Heart right ventricle (tissue), 16 donors: ENCODE measurements around the gene PPY. TPM values are rescaled to one million over a fixed set of nuclear protein-coding genes. Genes with fewer than 3 reads are reported as not detected.
"Not testable (repeated sequence)": the region's sequence is repeated elsewhere in the genome, so short reads cannot be mapped to it uniquely, and the experiment has no call there.

ENCODE experiments used
- ATAC-seq, 8 donors: fragments of 200-7000 bp; cut with Tn5 transposase; one replicate each; pipeline ENCODE4 v1.9.1; 2020; ENCODE audit warnings: mild to moderate bottlenecking in 8 of 8, moderate library complexity in 8 of 8, moderate number of reproducible peaks in 1 of 8
- DNase-seq, 2 donors: peaks; one replicate each; pipeline ENCODE4 v3.0.0-alpha.2; 2020
- H3K27ac ChIP-seq, 10 donors: fragments of 200-600 bp; sonication (generic) in 2 of 10; one replicate each; pipeline versions ENCODE4 v1.5.0 to v1.8.0; 2020 to 2022; ENCODE audit warnings: mild to moderate bottlenecking in 3 of 10
- H3K27me3 ChIP-seq, 7 donors: fragments of 200-600 bp; one replicate each; pipeline ENCODE4 v1.8.0; 2021 to 2022; ENCODE audit warnings: mild to moderate bottlenecking in 2 of 7
- H3K36me3 ChIP-seq, 9 donors: fragments of 200-600 bp; sonication (generic) in 1 of 9; one replicate each; pipeline versions ENCODE4 v1.5.0 to v1.8.0; 2020 to 2022; ENCODE audit warnings: mild to moderate bottlenecking in 2 of 9
- H3K4me1 ChIP-seq, 9 donors: fragments of 200-600 bp; sonication (generic) in 1 of 9; one replicate each; pipeline versions ENCODE4 v1.5.0 to v1.8.0; 2020 to 2022; ENCODE audit warnings: mild to moderate bottlenecking in 4 of 9
- H3K4me3 ChIP-seq, 10 donors: fragments of 200-600 bp; sonication (generic) in 2 of 10; one replicate each; pipeline versions ENCODE4 v1.5.0 to v1.8.0; 2020 to 2022; ENCODE audit warnings: mild to moderate bottlenecking in 7 of 10, moderate library complexity in 2 of 10
- H3K9me3 ChIP-seq, 11 donors: fragments of 200-600 bp in 10 of 11; sonication (generic) in 2 of 11; one replicate each; pipeline versions ENCODE4 v1.5.0 to v1.8.0; 2013 to 2022; ENCODE audit warnings: mild to moderate bottlenecking in 2 of 11, control low read depth in 1 of 11, moderate library complexity in 1 of 11
- CTCF ChIP-seq, 9 donors: fragments of 200-600 bp; sonication (generic) in 2 of 9; IDR thresholded peaks; one replicate each; pipeline versions ENCODE4 v1.5.0 to v1.8.0; 2021 to 2022; ENCODE audit warnings: antibody characterized with exemption in 9 of 9, mild to moderate bottlenecking in 5 of 9, moderate library complexity in 1 of 9
- WGBS, 2 donors: extraction: QIAGEN DNeasy Blood & Tissue Kit; methylation state at CpG; one replicate each; pipeline ENCODE4 v1.1.7; 2013; ENCODE audit warnings: inconsistent platforms in 1 of 2; 5-methylcytosine and 5-hydroxymethylcytosine counted together
- intact Hi-C, 10 donors: fragments of 100-400 bp; cut with DNase I; formaldehyde crosslinking; loops; one replicate each; pipeline versions ENCODE4 v1.11.1 to v1.14.2; 2022
- polyA plus RNA-seq, 2 donors: library from polyadenylated mRNA; stranded (reverse); fragments of 200-250 nt; gene quantifications; one replicate each; pipeline ENCODE4 v1.2.3, GENCODE V29; 2013
- total RNA-seq, 10 donors: library from RNA; stranded (reverse); fragmentation: NEBNext Ultra II Directional in 3 of 10; extraction: Animal tissue kit (Norgen Biotek cat#: 25700) in 3 of 10; gene quantifications; one replicate each; pipeline versions ENCODE4 v1.2.1 to v1.2.4, GENCODE V29; 2021 to 2023
- donor health status: Arrhythmogenic right ventricular cardiomyopathy.
- donor health status: ischemic (EF 13 %, LVEDD 7.1; RV severe dilation, severe dysfunction).
- donor health status: healthy with polysubstance abuse.
- donor health status: DM: no; HTN: yes; CAD: no.
- donor health status: DM: no; HTN: no; CAD: no.
- donor health status: ischemic (EF 25% LVEDD 6.9; RV normal size, moderate dysfunction).
- donor health status: ischemic (EF 25% LVEDD 5.7; RV mildly dilated, moderate dysfunction).
- donor health status: healthy.
- donor health status: DM: yes; HTN: yes; CAD: no.
- donor health status: Ischemic cardiomyopathy.
- donor health status: ischemic (EF 35%, LVEDD 5.7; RV mildly dilated, moderate dysfunction).
- donor health status: nonischemic (EF 11% LVEDD 7.7; RV severe dilation, severe dysfunction).
- donor health status: DM: yes; HTN: yes; CAD: no.
- donor health status: PGD.
- donor health status: ischemic (EF 29% LVEDD 5.4; RV normal size, mild dysfunction).
- donor health status: nonischemic (EF 23%, LVEDD 6.1; RV moderate dilation, normal function).

PPY gene
- total and polyA plus RNA-seq, 12 donors = not detected

- no peak overlapping the region for H3K4me3 ChIP-seq
- H3K9me3 ChIP-seq = no peaks in the 10 kb centered on the region
- no peak overlapping the region for H3K27ac ChIP-seq
- DNase-seq (no peak), ATAC-seq (no peak)
- WGBS, 2 donors = 79 to 81% methylated on average over 2 of the region's 2 CpGs
- intact Hi-C loops = no loop called here
- TF ChIP-seq CTCF (IDR thresholded peaks at IDR 0.05) = no peak
- no peaks in the 10 kb centered on the region for H3K4me1 ChIP-seq
- peaks cover 0 to 40% (median 18%) of the 10 kb centered on the region in 7 donors for H3K27me3 ChIP-seq
- no peaks in the 10 kb centered on the region for H3K36me3 ChIP-seq
Measured at GRCh38 chr17:43961954-43962353, 19.7 kb upstream of the PPY start.

- 94 to 97% methylated on average over 6 of the region's 6 CpGs for WGBS, 2 donors
- ATAC-seq = not testable (repeated sequence)
- peaks cover 0 to 43% (median 16%) of the 10 kb centered on the region in 7 donors for H3K27me3 ChIP-seq
Measured at GRCh38 chr17:43961292-43961691, 19.0 kb upstream of the PPY start.

GRCh38 chr17:43958748-43959352, 16.6 kb upstream of the PPY start:
- ATAC-seq = no peak
- DNase-seq = no peak
- H3K27ac ChIP-seq = no peak overlapping the region
- no peaks in the 10 kb centered on the region for H3K4me1 ChIP-seq
- peaks cover 0 to 57% (median 24%) of the 10 kb centered on the region in 7 donors for H3K27me3 ChIP-seq
- no peak overlapping the region for H3K4me3 ChIP-seq
- H3K9me3 ChIP-seq = no peaks in the 10 kb centered on the region
- intact Hi-C loops = no loop called here
- no peak for TF ChIP-seq CTCF (IDR thresholded peaks at IDR 0.05)
- no peaks in the 10 kb centered on the region for H3K36me3 ChIP-seq
- WGBS, 2 donors = 64 to 69% methylated on average over 2 of the region's 2 CpGs

More at GRCh38 chr17:43961292-43961691, 19.0 kb upstream of the PPY start:
- DNase-seq, intact Hi-C loops, H3K4me1 ChIP-seq, H3K4me3 ChIP-seq, H3K9me3 ChIP-seq, H3K36me3 ChIP-seq, H3K27ac ChIP-seq: not testable (repeated sequence)

- H3K27me3 ChIP-seq = peaks cover 8 to 67% (median 42%) of the 10 kb centered on the region in 7 donors
- 78 to 88% methylated on average over 8 of the region's 8 CpGs for WGBS, 2 donors
Measured at GRCh38 chr17:43956222-43956621, 13.9 kb upstream of the PPY start.

More at GRCh38 chr17:43956222-43956621, 13.9 kb upstream of the PPY start:
- ATAC-seq = no peak
- intact Hi-C loops = no loop called here
- Histone ChIP-seq H3K4me1 (peaks cover 0 to 12% (median 8%) of the 10 kb centered on the region in 9 donors), H3K36me3 (no peaks in the 10 kb centered on the region), H3K27ac (no peak overlapping the region), H3K4me3 (no peak overlapping the region), H3K9me3 (no peaks in the 10 kb centered on the region)
- no peak for DNase-seq
- no peak for TF ChIP-seq CTCF (IDR thresholded peaks at IDR 0.05)
